ENCODE measurements around the gene RAPGEF4. TPM values are rescaled to one million over a fixed set of nuclear protein-coding genes. Genes with fewer than 3 reads are reported as not detected.
"Not testable (repeated sequence)": the region's sequence is repeated elsewhere in the genome, so short reads cannot be mapped to it uniquely, and the experiment has no call there.

Gene RAPGEF4
- polyA plus RNA-seq, 4 donors: 7.9 to 12.1 (median 11.0) TPM

GRCh38 chr2:173079973-173080860 is 344.6 kb downstream of the RAPGEF4 start:
- DNase-seq (ENCODE audit: low read depth in 4 of 4, low spot score in 3 of 4): no peak

- no peak for DNase-seq (ENCODE audit: low read depth in 4 of 4, low spot score in 3 of 4)
Measured at GRCh38 chr2:173086518-173087213, 351.0 kb downstream of the RAPGEF4 start.

GRCh38 chr2:173087214-173087581 is 351.6 kb downstream of the RAPGEF4 start:
- no peak for DNase-seq (ENCODE audit: low read depth in 4 of 4, low spot score in 3 of 4)

- no peak for DNase-seq (ENCODE audit: low read depth in 4 of 4, low spot score in 3 of 4)
Measured at GRCh38 chr2:173087793-173088496, 352.3 kb downstream of the RAPGEF4 start.

GRCh38 chr2:173090276-173090877 is 354.7 kb downstream of the RAPGEF4 start:
- DNase-seq (ENCODE audit: low read depth in 4 of 4, low spot score in 3 of 4): no peak

DNA sequence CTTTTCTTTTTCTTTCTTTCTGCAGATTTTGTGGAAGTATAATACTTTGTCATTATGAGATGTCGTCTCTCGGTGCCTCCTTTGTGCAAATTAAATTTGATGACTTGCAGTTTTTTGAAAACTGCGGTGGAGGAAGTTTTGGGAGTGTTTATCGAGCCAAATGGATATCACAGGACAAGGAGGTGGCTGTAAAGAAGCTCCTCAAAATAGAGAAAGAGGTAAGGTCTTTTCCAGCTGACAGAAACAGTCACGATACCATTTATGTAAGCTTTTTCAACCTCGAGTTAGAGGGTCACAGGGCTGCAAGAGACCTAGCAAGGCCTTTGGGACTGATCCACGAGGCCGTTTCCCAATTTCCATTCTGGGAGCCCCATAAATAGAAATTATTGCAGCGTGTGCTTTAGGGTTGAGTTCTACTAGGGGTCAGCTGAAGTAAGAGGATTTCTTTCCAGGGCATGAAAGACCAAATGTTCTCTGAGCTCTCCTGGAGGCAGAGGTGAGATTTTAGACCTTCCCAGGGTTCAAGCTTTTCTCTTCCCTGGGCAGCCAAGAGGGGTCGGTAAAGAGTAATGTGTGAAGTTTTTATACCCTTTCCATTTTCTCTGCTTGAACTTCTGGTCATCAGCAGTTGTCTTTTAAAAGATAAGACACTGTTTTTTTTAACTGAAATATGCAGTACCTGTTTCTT is 355.5 kb downstream of the RAPGEF4 start:
- DNase-seq (ENCODE audit: low read depth in 4 of 4, low spot score in 3 of 4): no peak

- DNase-seq (ENCODE audit: low read depth in 4 of 4, low spot score in 3 of 4): no peak
Measured at GRCh38 chr2:173091910-173092309, 356.3 kb downstream of the RAPGEF4 start.

DNA sequence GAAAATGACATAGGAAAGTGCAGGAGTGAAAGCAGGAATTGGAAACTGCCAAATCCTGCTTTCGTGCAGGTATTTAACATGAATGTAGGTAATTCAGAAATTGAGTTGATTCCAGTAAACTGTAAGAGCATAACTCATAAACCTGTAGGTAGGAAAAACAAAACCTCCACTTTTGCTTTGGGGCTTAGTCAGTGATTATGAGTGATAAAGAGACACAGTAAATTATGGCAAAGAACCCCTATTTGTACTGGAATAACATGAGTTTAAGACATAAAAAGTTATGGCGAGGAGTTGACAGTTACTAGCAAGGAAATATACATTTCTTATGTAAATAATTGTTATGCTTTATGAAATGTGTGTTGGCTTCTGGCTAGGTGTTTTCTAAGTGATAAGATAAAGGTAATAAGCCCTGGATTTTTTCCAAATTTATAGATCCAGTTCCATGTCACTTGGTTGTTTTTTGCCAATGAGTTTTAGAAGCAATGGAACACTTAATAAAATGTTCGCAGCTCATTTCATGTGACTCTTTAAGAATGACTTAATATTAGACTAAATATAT is 357.3 kb downstream of the RAPGEF4 start:
- DNase-seq (ENCODE audit: low read depth in 4 of 4, low spot score in 3 of 4): no peak

DNA sequence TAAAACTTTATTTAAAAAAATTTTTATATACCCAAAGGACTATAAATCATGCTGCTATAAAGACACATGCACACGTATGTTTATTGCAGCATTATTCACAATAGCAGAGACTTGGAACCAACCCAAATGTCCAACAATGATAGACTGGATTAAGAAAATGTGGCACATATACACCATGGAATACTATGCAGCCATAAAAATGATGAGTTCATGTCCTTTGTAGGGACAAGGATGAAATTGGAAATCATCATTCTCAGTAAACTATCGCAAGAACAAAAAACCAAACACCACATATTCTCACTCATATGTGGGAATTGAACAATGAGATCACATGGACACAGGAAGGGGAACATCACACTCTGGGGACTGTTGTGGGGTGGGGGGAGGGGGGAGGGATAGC is 358.0 kb downstream of the RAPGEF4 start:
- DNase-seq (ENCODE audit: low read depth in 4 of 4, low spot score in 3 of 4): not testable (repeated sequence)

DNA sequence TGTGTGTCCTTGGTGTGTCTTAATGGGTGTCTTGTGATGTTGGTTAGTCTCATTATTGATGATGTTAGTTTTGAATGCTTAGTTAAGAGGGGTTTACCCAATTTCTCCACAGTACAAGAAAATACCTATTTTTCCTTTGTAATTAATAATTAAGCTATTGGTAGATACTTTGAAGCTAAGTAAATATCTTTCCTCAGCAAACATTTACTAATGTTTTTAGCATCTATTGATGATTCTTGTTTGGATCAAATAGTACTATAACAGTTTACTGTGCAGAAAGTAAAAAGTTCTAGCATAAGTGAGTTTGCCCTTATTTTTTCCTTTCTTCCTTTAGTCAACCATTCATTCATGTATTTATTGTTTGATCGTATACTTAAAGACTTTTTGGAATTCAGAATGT is 359.1 kb downstream of the RAPGEF4 start:
- DNase-seq (ENCODE audit: low read depth in 4 of 4, low spot score in 3 of 4): no peak

- DNase-seq (ENCODE audit: low read depth in 4 of 4, low spot score in 3 of 4): no peak
Measured at GRCh38 chr2:173095356-173095755, 359.7 kb downstream of the RAPGEF4 start.

DNA sequence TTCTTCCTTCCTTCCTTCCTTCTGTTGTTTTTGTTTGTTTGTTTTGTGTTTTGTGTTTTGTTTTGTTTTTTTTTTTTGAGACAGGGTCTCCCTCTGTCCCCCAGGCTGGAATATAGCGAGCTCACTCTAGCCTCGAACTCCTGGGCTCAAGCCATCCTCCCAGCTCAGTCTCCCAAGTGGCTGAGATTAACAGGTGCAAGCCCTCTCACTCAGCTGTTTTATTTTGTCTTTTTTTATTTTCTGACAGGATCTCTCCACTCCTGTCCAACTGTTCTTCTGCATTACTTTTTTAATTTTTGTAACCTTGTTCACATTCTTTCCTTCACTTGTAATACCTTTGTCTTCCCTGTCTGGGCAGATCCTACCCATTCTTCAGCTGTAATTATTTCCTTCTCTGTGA is 363.6 kb downstream of the RAPGEF4 start:
- DNase-seq (ENCODE audit: low read depth in 4 of 4, low spot score in 3 of 4): no peak

- no peak for DNase-seq (ENCODE audit: low read depth in 4 of 4, low spot score in 3 of 4)
Measured at GRCh38 chr2:173099804-173100203, 364.2 kb downstream of the RAPGEF4 start.

DNA sequence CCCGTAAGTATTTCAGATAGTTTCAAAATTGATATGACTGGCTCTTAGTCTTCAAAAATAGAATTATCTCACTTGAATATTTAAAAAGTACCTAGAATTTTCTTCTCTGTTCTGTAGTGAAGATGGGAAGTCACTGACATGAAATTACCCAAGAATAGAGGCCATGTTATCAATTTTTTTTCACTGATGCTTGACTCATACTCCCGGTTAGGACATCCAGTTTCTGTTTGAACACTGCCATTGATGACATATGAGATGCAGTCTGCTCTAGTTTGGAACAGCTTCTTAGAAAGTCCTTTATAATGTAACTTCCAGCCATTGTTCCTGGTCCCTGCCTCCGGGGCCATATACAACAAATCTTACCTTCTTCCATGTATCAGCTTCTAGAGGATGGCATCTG is 366.0 kb downstream of the RAPGEF4 start:
- DNase-seq (ENCODE audit: low read depth in 4 of 4, low spot score in 3 of 4): no peak

Other genes starting within 250 kb of the RAPGEF4 start
- gene PDK1, start 179.8 kb upstream of the RAPGEF4 start, polyA plus RNA-seq (ENCODE audit: insufficient read length in 4 of 4): 10 to 100 TPM in 3 of 4 donors, 1 to 10 TPM in 1; 9.1 to 12.7 (median 11.4) TPM

All from right renal pelvis (tissue), 4 donors.